ENCODE measurements around the gene ENTPD2. TPM values are rescaled to one million over a fixed set of nuclear protein-coding genes. Genes with fewer than 3 reads are reported as not detected.
A peak's percentile ranks its signal among the peaks of the same experiment; 100 is the strongest.

The ENTPD2 gene
- total RNA-seq, 4 donors from 2014 or later, result 0.22 to 0.49 TPM; not detected in 2

- no peaks in the 10 kb centered on the region for H3K27me3 ChIP-seq
- intact Hi-C loops (cut with DNase I), result loop anchor here (5.0 kb wide), 1 partner anchor 281 kb away; no protein-coding TSS in a partner anchor
- peaks cover 6 to 14% of the 10 kb centered on the region in 2 donors for H3K4me1 ChIP-seq
- H3K27ac ChIP-seq, result no peak overlapping the region
- WGBS, 2 donors, result 15 to 54% methylated on average over 4 to 11 of the region's 12 CpGs
- peak; percentile 74 to 79 for DNase-seq
- no peaks in the 10 kb centered on the region for H3K9me3 ChIP-seq
- H3K4me3 ChIP-seq (replicated peaks in 1 of 3), result no peak overlapping the region
- peak; percentile 54 to 86 (median 71) for TF ChIP-seq CTCF (IDR thresholded peaks at IDR 0.05)
- no peak for TF ChIP-seq POLR2A (IDR thresholded peaks at IDR 0.05)
- H3K36me3 ChIP-seq, result no peaks in the 10 kb centered on the region
Measured at GRCh38 chr9:137067860-137068538, 14.1 kb upstream of the ENTPD2 start.

- no peaks in the 10 kb centered on the region for H3K36me3 ChIP-seq
- no peak overlapping the region for H3K4me3 ChIP-seq (replicated peaks in 1 of 3)
- WGBS, 2 donors, result 94% methylated on average over 13 to 19 of the region's 26 CpGs
- no peaks in the 10 kb centered on the region for H3K9me3 ChIP-seq
- H3K4me1 ChIP-seq, result peaks cover 6 to 13% of the 10 kb centered on the region in 2 donors
- TF ChIP-seq CTCF (IDR thresholded peaks at IDR 0.05), result no peak
- TF ChIP-seq POLR2A (IDR thresholded peaks at IDR 0.05), result no peak
- intact Hi-C loops (cut with DNase I), result loop anchor here (5.0 kb wide), 1 partner anchor 279 kb away; no protein-coding TSS in a partner anchor
- H3K27me3 ChIP-seq, result no peaks in the 10 kb centered on the region
- DNase-seq, result no peak
- no peak overlapping the region for H3K27ac ChIP-seq
Measured at GRCh38 chr9:137066096-137066861, 12.4 kb upstream of the ENTPD2 start.

- intact Hi-C loops (cut with DNase I), result loop anchor here (5.0 kb wide), 1 partner anchor 278 kb away; no protein-coding TSS in a partner anchor
- 94 to 95% methylated on average over 21 of the region's 23 CpGs for WGBS, 2 donors
Measured at GRCh38 chr9:137065336-137065967, 11.6 kb upstream of the ENTPD2 start.

GRCh38 chr9:137064880-137065164 lies 11.0 kb upstream of the ENTPD2 start:
- DNase-seq, result no peak
- intact Hi-C loops (cut with DNase I), result loop anchor here (5.0 kb wide), 1 partner anchor 278 kb away; no protein-coding TSS in a partner anchor
- no peak overlapping the region for H3K4me3 ChIP-seq (replicated peaks in 1 of 3)

More at GRCh38 chr9:137065336-137065967, 11.6 kb upstream of the ENTPD2 start:
- Histone ChIP-seq H3K4me3 (replicated peaks in 1 of 3) (no peak overlapping the region), H3K27me3 (no peaks in the 10 kb centered on the region), H3K9me3 (no peaks in the 10 kb centered on the region), H3K4me1 (peaks cover 0 to 6% of the 10 kb centered on the region in 2 donors), H3K36me3 (no peaks in the 10 kb centered on the region), H3K27ac (no peak overlapping the region)
- TF ChIP-seq POLR2A (IDR thresholded peaks at IDR 0.05) (no peak), CTCF (IDR thresholded peaks at IDR 0.05) (no peak)
- DNase-seq, result no peak

More at GRCh38 chr9:137064880-137065164, 11.0 kb upstream of the ENTPD2 start:
- no peak for TF ChIP-seq POLR2A (IDR thresholded peaks at IDR 0.05)
- TF ChIP-seq CTCF (IDR thresholded peaks at IDR 0.05), result no peak
- H3K27me3 ChIP-seq, result no peaks in the 10 kb centered on the region
- 90 to 96% methylated on average over 6 to 9 of the region's 12 CpGs for WGBS, 2 donors
- H3K36me3 ChIP-seq, result no peaks in the 10 kb centered on the region
- no peak overlapping the region for H3K27ac ChIP-seq
- peaks cover 0 to 6% of the 10 kb centered on the region in 2 donors for H3K4me1 ChIP-seq
- H3K9me3 ChIP-seq, result no peaks in the 10 kb centered on the region
